Endothelial cell of umbilical vein (primary cell): ENCODE measurements around the gene ZIC1. TPM values are rescaled to one million over a fixed set of nuclear protein-coding genes. Genes with fewer than 3 reads are reported as not detected.

Source experiments
- BruUV-seq: library from RNA; stranded (reverse); fragments of 400-500 nt; replicated peaks from 2 replicates; lab custom pipeline; 2021; lab: Mats Ljungman, UMichigan
- CTCF ChIA-PET: fragments of 300-600, 350-600 bp; sonication (Branson Sonifier 250); formaldehyde crosslinking; loops from one replicate; lab custom pipeline; 2021; ENCODE audit warnings: antibody characterized with exemption, inconsistent platforms; lab: Charles Lee
- POLR2A ChIA-PET: fragments of 300-600, 350-600 bp; sonication (Branson Sonifier 250); formaldehyde crosslinking; loops from one replicate; lab custom pipeline; 2021; ENCODE audit warnings: antibody characterized with exemption, inconsistent platforms; lab: Charles Lee
- DNase-seq: peaks from one replicate; pipeline ENCODE4 v3.0.0-alpha.2; 2011; ENCODE audit warnings: low read depth, low spot score
- FAIRE-seq: peaks from 2 replicates; lab custom pipeline; 2011; peaks lifted over from hg19 to GRCh38; lab: Jason Lieb, UNC
- H2AFZ ChIP-seq: 2 replicates; pipeline ENCODE4 v1.6.0; 2012; ENCODE audit warnings: low read depth, low read length, control low read depth, inconsistent platforms
- H3K27ac ChIP-seq: 2 replicates; pipeline ENCODE4 v1.5.1; 2011; ENCODE audit warnings: low read depth, mild to moderate bottlenecking, control low read depth, low read length, moderate library complexity; ENCODE audit not compliant: insufficient read depth
- H3K27me3 ChIP-seq, 2 experiments: 2 replicates each; pipeline versions ENCODE4 v1.6.0 to v1.6.1; 2011; ENCODE audit warnings: low read length in 2 of 2, mixed read lengths in 1 of 2; ENCODE audit not compliant: control insufficient read depth in 2 of 2, insufficient read depth in 2 of 2
- H3K36me3 ChIP-seq, 2 experiments: 2 replicates in 1 of 2; 3 replicates in 1 of 2; pipeline ENCODE4 v1.5.1; 2011; ENCODE audit warnings: low read length in 2 of 2, mild to moderate bottlenecking in 1 of 2, moderate library complexity in 1 of 2; ENCODE audit not compliant: control insufficient read depth in 2 of 2, insufficient read depth in 2 of 2; ENCODE audit errors: extremely low read depth in 1 of 2
- H3K4me1 ChIP-seq: 3 replicates; pipeline ENCODE4 v1.5.1; 2011; ENCODE audit warnings: mild to moderate bottlenecking, low read length; ENCODE audit not compliant: control insufficient read depth, insufficient read depth; ENCODE audit errors: extremely low read depth
- H3K4me2 ChIP-seq: 2 replicates; pipeline ENCODE4 v1.6.1; 2011; ENCODE audit warnings: low read length, control low read depth, mixed read lengths; ENCODE audit not compliant: insufficient read depth
- H3K4me3 ChIP-seq, 3 experiments: fragments of 200-600 bp in 1 of 3; sonication (generic), shearing (Covaris generic) in 1 of 3; replicated peaks in 1 of 3; 2 replicates each; pipeline ENCODE4 v1.5.1; 2011 to 2016; ENCODE audit warnings: control low read depth in 3 of 3, low read length in 3 of 3, mild to moderate bottlenecking in 2 of 3, inconsistent platforms in 1 of 3, low read depth in 1 of 3, moderate library complexity in 1 of 3; ENCODE audit not compliant: insufficient read depth in 1 of 3
- H3K79me2 ChIP-seq: 2 replicates; pipeline ENCODE4 v1.6.0; 2012; ENCODE audit warnings: low read length, inconsistent platforms; ENCODE audit not compliant: control insufficient read depth, insufficient read depth
- H3K9ac ChIP-seq: replicated peaks from 2 replicates; pipeline ENCODE3; 2011; ENCODE audit warnings: low read length, control low read depth; ENCODE audit not compliant: insufficient read depth; ENCODE audit errors: extremely low read depth
- H3K9me1 ChIP-seq: replicated peaks from 3 replicates; pipeline ENCODE4 v1.6.0; 2011; ENCODE audit warnings: mild to moderate bottlenecking, low read length; ENCODE audit not compliant: control insufficient read depth, insufficient read depth; ENCODE audit errors: extremely low read depth
- H3K9me3 ChIP-seq: replicated peaks from 2 replicates; pipeline ENCODE4 v1.5.1; 2012; ENCODE audit warnings: low read length, inconsistent platforms; ENCODE audit not compliant: control insufficient read depth, insufficient read depth
- H4K20me1 ChIP-seq: replicated peaks from 2 replicates; pipeline ENCODE3; 2011; ENCODE audit warnings: mild to moderate bottlenecking, low read length; ENCODE audit not compliant: control insufficient read depth, insufficient read depth; ENCODE audit errors: extremely low read depth
- EZH2 ChIP-seq: IDR thresholded peaks from 2 replicates; pipeline ENCODE4 v1.6.1; 2012; ENCODE audit warnings: borderline replicate concordance, low read depth, mild to moderate bottlenecking, moderate library complexity, low read length, inconsistent platforms; ENCODE audit not compliant: severe bottlenecking
- GATA2 ChIP-seq: IDR thresholded peaks from 2 replicates; pipeline ENCODE4 v1.7.0; 2011; ENCODE audit warnings: low read depth, mild to moderate bottlenecking, moderate library complexity, mixed read lengths, low read length; ENCODE audit not compliant: insufficient read length, insufficient read depth
- JUN ChIP-seq: IDR thresholded peaks from 2 replicates; pipeline ENCODE4 v1.6.1; 2011; ENCODE audit warnings: borderline replicate concordance, low read depth; ENCODE audit not compliant: insufficient read length, insufficient read depth
- MYC ChIP-seq: IDR thresholded peaks from one replicate; pipeline ENCODE4 v1.6.1; 2011; ENCODE audit warnings: mild to moderate bottlenecking, low read depth, low read length
- POLR2AphosphoS5 ChIP-seq: IDR thresholded peaks from 2 replicates; pipeline ENCODE4 v1.6.1; 2012; ENCODE audit warnings: low read depth, mild to moderate bottlenecking, control low read depth, low read length, moderate library complexity; ENCODE audit not compliant: insufficient read depth
- dilution Hi-C: fragments of 300-500 bp; cut with MboI; formaldehyde crosslinking; loops from one replicate; pipeline ENCODE4 v1.15.0; 2019; ENCODE audit warnings: low sequenced_read_pairs; ENCODE audit not compliant: extremely low pct_ligation_motif_present
- intact Hi-C: fragments of 100-400 bp; cut with micrococcal nuclease; formaldehyde crosslinking; loops from one replicate; pipeline ENCODE4 v1.10.0; 2022
- polyA plus RNA-seq, 4 experiments: library from polyadenylated mRNA; depleted of rRNA in 3 of 4; stranded (reverse) in 3 of 4; unstranded in 1 of 4; fragments of >200 nt; gene quantifications; 2 replicates each; pipeline versions ENCODE4 v1.2.1 to v1.2.3, GENCODE V29; 2011 to 2012; ENCODE audit warnings: missing spikeins in 1 of 4
- total RNA-seq: library from RNA; stranded (reverse); gene quantifications from 2 replicates; pipeline ENCODE4 v1.2.3, GENCODE V29; 2021
- TF ChIP-seq, protein P1 (sequence below): IDR thresholded peaks from 2 replicates; pipeline ENCODE4 v1.6.1; 2011; ENCODE audit not compliant: insufficient read depth, insufficient read length
- TF ChIP-seq, protein P2 (sequence below), 2 donors: IDR thresholded peaks; 1 replicate in 1 of 2; 2 replicates in 1 of 2; pipeline ENCODE4 v1.5.1; 2011; ENCODE audit warnings: low read length in 2 of 2, mild to moderate bottlenecking in 2 of 2, moderate library complexity in 2 of 2, control low read depth in 1 of 2, inconsistent platforms in 1 of 2, low read depth in 1 of 2; ENCODE audit not compliant: insufficient read depth in 1 of 2; ENCODE audit errors: extremely low read depth in 1 of 2

Gene ZIC1
- total and polyA plus RNA-seq, 2 donors (not counting 3 experiments of a cell fraction or from before 2014, with no cell fraction given): not detected

DNA sequence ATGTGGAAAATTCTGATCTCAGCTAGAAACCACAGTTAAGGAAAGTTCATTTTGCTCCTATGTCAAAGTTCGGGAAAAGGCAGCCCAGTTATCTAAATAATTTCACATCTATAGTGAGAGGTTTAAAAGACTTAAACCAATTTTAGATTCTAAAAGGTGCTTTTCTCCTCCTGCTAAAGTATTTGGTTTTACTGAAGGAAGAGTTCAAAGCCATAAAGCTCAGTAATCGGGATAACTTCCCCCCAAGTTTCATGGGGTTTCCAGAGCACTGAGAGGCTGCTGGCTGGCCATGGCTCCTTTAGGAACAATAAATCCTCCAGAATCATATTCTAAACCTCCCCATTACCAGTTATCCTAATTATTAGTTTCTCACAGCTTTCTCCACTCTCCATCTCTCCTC lies 41.0 kb upstream of the ZIC1 start:
- no peak overlapping the region for H3K4me3 ChIP-seq
- no TSS peak for BruUV-seq
- no peaks in the 10 kb centered on the region for H3K79me2 ChIP-seq
- DNase-seq (no peak), FAIRE-seq (peak; percentile 43)
- H3K27ac ChIP-seq: no peak overlapping the region
- H3K9ac ChIP-seq: no peak overlapping the region
- H3K9me1 ChIP-seq: no peaks in the 10 kb centered on the region
- CTCF ChIA-PET: interaction anchor here (1.1 to 2.8 kb wide), 4 partner anchors 7 to 550 kb away, joined by 3 to 11 read pairs (median 6); no protein-coding TSS in a partner anchor
- H3K4me2 ChIP-seq: no peak overlapping the region
- TF ChIP-seq, protein P1, sequence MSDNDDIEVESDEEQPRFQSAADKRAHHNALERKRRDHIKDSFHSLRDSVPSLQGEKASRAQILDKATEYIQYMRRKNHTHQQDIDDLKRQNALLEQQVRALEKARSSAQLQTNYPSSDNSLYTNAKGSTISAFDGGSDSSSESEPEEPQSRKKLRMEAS: no peak
- TF ChIP-seq, protein P2, sequence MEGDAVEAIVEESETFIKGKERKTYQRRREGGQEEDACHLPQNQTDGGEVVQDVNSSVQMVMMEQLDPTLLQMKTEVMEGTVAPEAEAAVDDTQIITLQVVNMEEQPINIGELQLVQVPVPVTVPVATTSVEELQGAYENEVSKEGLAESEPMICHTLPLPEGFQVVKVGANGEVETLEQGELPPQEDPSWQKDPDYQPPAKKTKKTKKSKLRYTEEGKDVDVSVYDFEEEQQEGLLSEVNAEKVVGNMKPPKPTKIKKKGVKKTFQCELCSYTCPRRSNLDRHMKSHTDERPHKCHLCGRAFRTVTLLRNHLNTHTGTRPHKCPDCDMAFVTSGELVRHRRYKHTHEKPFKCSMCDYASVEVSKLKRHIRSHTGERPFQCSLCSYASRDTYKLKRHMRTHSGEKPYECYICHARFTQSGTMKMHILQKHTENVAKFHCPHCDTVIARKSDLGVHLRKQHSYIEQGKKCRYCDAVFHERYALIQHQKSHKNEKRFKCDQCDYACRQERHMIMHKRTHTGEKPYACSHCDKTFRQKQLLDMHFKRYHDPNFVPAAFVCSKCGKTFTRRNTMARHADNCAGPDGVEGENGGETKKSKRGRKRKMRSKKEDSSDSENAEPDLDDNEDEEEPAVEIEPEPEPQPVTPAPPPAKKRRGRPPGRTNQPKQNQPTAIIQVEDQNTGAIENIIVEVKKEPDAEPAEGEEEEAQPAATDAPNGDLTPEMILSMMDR (IDR thresholded peaks at IDR 0.05; ENCODE audit: extremely low read depth in 1 of 2, insufficient read depth in 1 of 2, low read depth in 1 of 2, low read length in 2 of 2): no peak
- no peak for TF ChIP-seq MYC
- no peak for TF ChIP-seq JUN
- TF ChIP-seq GATA2: no peak
- no peak for TF ChIP-seq POLR2AphosphoS5
- TF ChIP-seq EZH2: no peak
- intact Hi-C loops (no loop called here), dilution Hi-C loops (no loop called here)
- no peaks in the 10 kb centered on the region for H3K9me3 ChIP-seq
- H3K4me1 ChIP-seq: no peaks in the 10 kb centered on the region
- no peak overlapping the region for H2AFZ ChIP-seq
- POLR2A ChIA-PET: no interaction called here
- no peaks in the 10 kb centered on the region for H4K20me1 ChIP-seq
- H3K36me3 ChIP-seq: no peaks in the 10 kb centered on the region
- H3K27me3 ChIP-seq: peaks cover 84 to 97% of the 10 kb centered on the region in 2 experiments
